Measurements from ENCODE around the gene TACC2.
"Not testable (repeated sequence)": the region's sequence is repeated elsewhere in the genome, so short reads cannot be mapped to it uniquely, and the experiment has no call there.

The TACC2 gene

GRCh38 chr10:122001698-122002097 is 12.7 kb downstream of the TACC2 start:
- no peak for DNase-seq (ENCODE audit: low read depth)
- no peak for TF ChIP-seq CTCF (conservative IDR thresholded peaks at IDR 0.05; ENCODE audit: low read length)
- H3K4me3 ChIP-seq (ENCODE audit: low read length), result no peak overlapping the region

- no peak overlapping the region for H3K4me3 ChIP-seq (ENCODE audit: low read length)
- TF ChIP-seq CTCF (conservative IDR thresholded peaks at IDR 0.05; ENCODE audit: low read length), result no peak
- DNase-seq (ENCODE audit: low read depth), result no peak
Measured at GRCh38 chr10:122007415-122007814, 18.5 kb downstream of the TACC2 start.

GRCh38 chr10:122010405-122011050 is 21.6 kb downstream of the TACC2 start:
- TF ChIP-seq CTCF (conservative IDR thresholded peaks at IDR 0.05; ENCODE audit: low read length), result no peak
- no peak for DNase-seq (ENCODE audit: low read depth)
- no peak overlapping the region for H3K4me3 ChIP-seq (ENCODE audit: low read length)

DNA sequence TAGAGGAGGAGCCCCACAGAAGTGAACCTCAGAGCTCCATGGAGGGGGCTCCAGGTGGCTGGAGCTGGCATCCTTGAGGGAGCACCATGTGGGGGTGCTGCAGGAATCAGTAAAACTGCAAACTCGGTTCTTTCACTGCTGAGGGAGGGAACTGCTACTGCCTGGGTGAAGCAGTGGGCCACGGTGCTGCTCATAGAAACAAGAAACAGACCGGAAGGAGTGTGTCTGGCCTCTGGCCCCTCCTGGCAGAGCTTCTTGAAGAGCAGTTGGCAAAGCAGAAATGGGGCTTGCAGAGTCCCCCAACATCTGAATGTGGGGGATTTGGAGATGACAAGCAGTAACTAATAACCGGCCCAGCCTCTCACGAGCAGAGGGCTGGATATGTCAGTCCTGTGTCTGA is 23.8 kb downstream of the TACC2 start:
- no peak for DNase-seq (ENCODE audit: low read depth)
- no peak for TF ChIP-seq CTCF (conservative IDR thresholded peaks at IDR 0.05; ENCODE audit: low read length)

GRCh38 chr10:122013311-122013780 is 24.4 kb downstream of the TACC2 start:
- H3K4me3 ChIP-seq (ENCODE audit: low read length), result no peak overlapping the region
- DNase-seq (ENCODE audit: low read depth), result no peak
- TF ChIP-seq CTCF (conservative IDR thresholded peaks at IDR 0.05; ENCODE audit: low read length), result no peak

More for the DNA sequence above, 23.8 kb downstream of the TACC2 start:
- no peak overlapping the region for H3K4me3 ChIP-seq (ENCODE audit: low read length)

DNA sequence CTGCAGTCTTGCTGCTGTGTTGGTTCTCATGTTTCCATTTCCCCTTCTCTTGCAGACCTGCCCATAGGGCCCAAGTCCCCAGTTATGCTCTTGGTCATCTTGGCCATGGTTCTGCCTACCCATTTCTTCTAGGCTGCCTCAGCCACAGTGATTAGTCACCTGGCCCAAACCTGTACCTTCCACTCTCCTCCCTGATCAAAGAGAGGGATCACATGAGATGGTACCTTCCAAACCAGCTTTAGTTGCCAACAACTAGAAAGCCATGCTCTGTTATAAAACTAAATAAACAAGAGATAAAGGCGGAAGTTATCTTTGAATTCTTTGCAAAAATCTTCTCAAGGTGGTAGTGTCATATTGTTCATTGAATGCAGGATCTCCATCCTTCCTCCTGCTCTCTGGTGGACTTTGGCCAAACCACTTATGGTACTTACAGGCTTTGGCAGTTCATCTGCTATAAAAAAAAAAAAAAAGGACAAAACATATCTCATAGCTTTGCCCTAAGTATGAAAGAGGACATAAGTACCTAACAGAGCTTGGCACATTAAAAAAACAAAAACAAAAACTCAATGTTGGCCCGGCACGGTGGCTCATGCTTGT is 25.8 kb downstream of the TACC2 start:
- no peak for DNase-seq (ENCODE audit: low read depth)
- no peak for TF ChIP-seq CTCF (conservative IDR thresholded peaks at IDR 0.05; ENCODE audit: low read length)
- no peak overlapping the region for H3K4me3 ChIP-seq (ENCODE audit: low read length)

- not testable (repeated sequence) for DNase-seq (ENCODE audit: low read depth); H3K4me3 ChIP-seq (ENCODE audit: low read length)
Measured at GRCh38 chr10:122017926-122018325, 29.0 kb downstream of the TACC2 start.

All from AG10803 (cell line).